Right ventricle myocardium superior (tissue), 1 donor: Measurements from ENCODE around the gene NKX1-1. TPM values are rescaled to one million over a fixed set of nuclear protein-coding genes. Genes with fewer than 3 reads are reported as not detected.

Experiments used
- ATAC-seq: fragments of 200-7000 bp; cut with Tn5 transposase; one replicate; pipeline ENCODE4 v1.9.1; 2020; ENCODE audit warnings: mild to moderate bottlenecking; ENCODE audit not compliant: poor library complexity
- DNase-seq: peaks from one replicate; pipeline ENCODE4 v3.0.0-alpha.2; 2020
- intact Hi-C: fragments of 100-400 bp; cut with DNase I; formaldehyde crosslinking; loops from one replicate; pipeline ENCODE4 v1.11.2; 2022
- total RNA-seq: library from RNA; stranded (reverse); fragmentation: NEBNext Ultra II Directional; extraction: Animal tissue kit (Norgen Biotek cat#: 25700); gene quantifications from one replicate; pipeline ENCODE4 v1.2.1, GENCODE V29; 2021
- donor health status: DM: no; HTN: yes; CAD: no; lungs with severe emphysema.

NKX1-1 gene
- total RNA-seq, 1 donor from 2014 or later, result not detected

DNA sequence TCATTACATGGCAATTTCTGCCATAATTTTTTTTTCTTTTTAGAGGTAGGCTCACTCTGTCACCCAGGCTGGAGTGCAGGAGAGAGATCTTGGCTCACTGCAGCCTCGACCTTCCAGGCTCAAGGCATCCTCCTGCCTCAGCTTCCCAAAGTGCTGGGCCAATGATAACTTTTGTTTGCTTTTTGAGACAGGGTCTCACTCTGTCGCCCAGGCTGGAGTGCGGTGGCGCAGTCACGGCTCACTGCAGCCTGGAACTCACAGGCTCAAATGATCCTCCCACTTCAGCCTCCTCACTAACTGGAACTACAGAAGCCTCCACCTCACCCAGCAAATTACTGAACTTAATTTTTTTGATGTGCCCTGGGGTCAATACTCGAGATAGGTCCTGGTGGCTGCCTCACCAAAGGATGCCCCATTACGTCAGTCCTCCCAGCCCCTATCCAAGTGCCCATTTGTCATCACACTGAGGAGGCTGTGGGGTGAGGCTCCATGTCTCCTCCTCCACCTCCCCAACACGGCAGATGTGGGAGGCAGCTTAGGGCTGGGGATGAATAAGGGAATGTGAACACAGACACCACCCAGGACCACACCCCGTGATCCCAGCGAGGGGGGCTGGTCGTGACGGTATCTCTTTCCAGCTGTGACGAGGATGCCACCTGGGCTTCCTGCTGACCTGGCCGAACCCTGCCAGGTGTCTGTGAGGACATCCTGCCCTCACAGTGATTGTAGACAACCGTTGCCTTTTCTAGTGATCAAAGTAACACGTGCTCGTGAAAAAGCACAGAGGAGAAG is 12.4 kb upstream of the NKX1-1 start:
- DNase-seq, result peak; percentile 17
- intact Hi-C loops, result no loop called here
- no peak for ATAC-seq

DNA sequence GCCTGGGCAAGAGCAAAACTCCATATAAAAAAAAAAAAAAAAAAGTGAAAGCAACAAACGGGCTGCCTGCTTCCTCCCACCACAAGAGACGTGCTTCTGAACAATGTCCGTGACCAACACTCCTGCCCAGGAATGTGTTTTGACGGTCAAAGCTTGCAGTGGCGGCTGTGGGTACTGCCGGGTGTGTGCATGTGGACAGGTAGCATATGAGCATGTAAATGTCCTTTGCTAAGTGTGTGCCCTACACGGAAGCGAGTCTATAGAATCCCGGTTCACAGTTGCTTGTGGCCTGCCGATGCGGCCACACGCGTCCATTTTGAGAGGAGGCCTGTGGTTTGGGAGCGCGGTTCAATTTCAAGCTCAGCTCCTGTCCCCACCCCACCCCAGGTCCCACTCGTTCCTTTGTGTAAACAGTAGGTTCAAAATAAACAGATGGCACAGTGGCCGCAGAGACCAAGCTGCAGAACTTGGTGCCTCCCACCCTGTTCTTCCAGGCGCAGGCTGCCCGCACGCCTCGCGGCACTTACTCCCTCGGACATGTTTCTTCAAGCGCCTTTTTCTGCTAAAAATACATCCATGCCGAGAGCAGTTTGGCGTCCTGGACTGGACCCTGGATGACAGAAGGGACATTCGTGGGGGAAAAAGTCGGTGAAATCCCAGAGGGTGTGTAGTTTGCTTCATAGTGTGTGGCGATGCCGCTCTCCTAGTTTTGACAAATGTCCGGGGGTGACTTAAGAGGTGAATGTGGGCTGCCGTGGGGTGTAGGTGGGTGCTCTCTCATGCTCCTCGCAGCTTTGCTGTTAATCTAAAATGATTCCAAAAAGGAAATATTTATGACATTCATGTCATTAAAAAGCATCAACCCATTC is 11.5 kb upstream of the NKX1-1 start:
- no peak for ATAC-seq
- intact Hi-C loops, result no loop called here
- peak; percentile 20 for DNase-seq

DNA sequence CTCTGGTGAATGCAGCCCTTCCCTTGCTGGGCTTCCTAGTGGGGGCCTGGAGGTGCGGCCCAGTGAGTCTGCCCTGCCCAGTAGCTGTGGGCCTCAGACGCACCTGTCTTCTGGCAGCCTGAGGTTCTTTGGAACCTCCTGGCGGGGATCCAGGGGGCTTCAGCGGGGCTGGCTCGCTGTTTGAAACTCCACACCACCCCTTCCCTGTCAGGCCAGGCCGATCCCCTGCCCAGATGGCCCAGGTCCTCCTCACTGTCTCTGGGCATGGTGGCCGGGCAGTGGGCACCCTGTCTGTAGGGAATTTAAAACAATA is 10.7 kb upstream of the NKX1-1 start:
- DNase-seq (peak; percentile 32), ATAC-seq (no peak)
- intact Hi-C loops, result no loop called here

DNA sequence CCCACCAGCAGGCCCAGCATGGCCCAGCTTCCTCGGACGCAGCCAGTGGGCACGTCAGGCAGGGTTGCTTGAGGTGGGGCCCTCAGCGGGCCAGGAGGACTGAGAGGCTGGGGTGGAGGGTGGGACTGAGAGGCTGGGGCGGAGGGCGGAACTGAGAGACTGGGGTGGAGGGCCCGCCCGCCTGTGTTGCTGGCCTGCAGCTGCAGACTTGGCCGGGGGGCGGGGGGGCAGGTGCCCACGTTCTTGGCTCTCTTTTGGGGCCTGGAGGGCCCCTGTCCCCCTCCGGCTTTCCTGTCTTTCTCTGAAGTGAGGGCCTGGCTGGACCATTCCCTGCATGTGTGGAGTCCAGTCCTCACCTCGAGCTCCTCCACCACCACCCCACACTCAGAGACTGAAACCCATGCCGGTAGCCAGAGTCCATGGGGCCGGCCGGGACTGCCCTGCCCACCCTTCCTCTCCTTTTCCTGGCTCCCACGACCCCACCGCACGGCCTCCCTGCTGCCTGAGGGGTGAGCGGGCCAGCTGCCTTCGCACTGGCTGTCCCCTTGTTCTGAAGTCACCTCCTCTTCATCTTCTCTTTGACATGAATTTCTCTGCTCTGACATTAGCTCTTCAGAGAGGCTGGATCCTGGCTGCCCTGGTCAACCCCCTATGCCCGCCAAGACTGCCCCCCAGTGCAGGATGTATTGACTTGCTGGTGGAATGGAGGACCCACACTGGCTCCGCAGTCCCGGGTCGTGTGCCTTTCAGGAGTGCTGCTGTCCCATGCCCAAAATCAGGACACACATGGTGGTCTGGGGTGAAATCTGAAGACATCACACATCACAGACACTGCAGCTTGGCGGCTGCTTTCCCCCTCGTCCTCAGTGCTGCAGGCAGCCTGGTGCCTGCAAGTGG is 10.1 kb upstream of the NKX1-1 start:
- ATAC-seq (no peak), DNase-seq (peak; percentile 30)

DNA sequence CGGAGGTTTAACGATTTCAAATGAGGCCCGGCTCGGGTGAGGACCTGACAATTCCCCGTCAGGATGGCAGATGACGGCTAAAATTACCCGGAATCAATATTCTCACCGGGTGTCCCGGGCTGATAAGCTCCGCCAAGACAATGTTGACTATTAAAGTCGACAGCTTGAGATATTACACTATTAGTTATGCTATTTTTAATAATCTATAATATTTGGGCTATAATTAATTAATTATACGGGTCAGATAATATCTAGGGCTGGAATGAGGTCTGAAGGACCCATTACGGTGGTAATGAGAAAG is 9.4 kb upstream of the NKX1-1 start:
- no peak for DNase-seq
- no peak for ATAC-seq
- intact Hi-C loops, result no loop called here

More for the DNA sequence above, 10.1 kb upstream of the NKX1-1 start:
- intact Hi-C loops, result no loop called here

DNA sequence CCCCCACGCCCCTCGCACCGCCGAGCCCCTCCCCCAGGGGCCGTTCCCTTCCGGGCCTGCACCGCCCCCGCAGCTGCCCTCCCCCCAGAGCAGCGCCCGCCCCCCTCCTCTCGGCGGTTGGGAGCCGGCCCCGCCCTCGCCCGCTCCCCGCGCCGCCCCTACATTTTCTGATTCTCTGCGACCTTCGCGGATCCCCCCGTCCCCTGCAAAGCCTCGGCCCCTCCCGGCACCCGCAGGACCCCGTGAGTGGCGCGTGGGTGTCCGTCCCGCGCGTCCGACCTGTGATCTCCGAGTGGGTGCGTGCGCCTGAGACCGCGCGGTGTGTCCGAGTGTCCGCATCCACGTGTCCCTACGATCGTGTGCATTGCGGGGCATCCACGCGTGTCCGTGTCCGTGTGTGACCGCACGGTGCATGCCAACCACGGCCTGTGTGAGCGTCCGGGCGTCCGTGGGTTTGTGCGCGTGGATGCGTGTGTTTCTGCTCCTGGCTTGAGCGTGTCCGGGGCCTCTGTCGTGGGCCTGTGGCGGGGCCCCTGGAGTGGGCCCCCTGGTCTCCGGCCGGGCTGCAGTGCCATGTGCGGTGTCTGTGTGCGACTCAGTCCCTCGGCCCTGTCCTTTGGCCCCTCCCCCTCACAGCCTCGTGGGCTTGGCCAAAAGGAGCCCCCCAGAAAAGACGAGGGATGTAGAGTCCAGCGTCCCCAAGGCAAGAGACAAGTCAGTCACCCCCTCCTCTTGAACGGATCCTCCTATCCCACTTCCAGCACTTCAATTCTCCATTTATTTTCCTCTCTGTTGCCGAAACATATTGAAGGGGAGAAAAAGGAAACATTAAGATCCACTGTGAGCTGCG is 8.8 kb upstream of the NKX1-1 start:
- ATAC-seq, result no peak
- intact Hi-C loops, result no loop called here
- DNase-seq, result peak; percentile 21

DNA sequence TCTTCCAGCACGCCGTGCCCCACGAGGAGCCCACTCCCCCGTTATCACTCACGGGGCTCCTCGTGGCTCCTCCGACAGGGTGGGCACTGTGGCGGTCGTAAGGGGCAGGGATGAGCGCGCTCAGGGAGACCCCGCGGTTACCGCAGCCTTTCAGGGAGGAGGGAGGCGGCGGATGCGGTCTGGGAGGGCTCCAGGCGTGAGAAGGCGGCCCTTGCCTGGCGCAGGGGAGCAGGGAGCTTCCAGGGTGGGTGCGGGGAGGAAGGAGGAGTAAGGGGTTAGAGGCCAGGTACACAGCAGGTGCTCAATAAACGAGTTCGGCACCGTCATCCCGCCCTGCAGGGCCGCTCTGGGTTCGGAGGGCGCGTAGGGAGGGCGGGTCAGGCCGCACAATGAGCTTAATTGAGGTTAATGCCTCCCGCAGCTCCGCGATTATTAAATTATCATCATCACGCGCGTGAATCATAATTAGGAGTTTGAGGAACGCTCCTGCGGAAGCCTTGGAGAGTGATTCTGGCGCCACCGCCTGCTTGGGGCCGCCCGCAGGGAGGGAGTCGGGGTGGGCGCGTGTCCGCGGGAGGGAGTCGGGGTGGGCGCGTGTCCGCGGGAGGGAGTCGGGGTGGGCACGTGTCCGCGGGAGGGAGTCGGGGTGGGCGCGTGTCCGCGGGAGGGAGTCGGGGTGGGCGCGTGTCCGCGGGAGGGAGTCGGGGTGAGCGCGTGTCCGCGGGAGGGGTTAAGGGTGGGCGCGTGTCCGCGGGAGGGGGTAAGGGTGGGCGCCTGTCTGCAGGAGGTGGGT is 7.6 kb upstream of the NKX1-1 start:
- no peak for ATAC-seq
- peak; percentile 15 for DNase-seq
- intact Hi-C loops, result no loop called here

DNA sequence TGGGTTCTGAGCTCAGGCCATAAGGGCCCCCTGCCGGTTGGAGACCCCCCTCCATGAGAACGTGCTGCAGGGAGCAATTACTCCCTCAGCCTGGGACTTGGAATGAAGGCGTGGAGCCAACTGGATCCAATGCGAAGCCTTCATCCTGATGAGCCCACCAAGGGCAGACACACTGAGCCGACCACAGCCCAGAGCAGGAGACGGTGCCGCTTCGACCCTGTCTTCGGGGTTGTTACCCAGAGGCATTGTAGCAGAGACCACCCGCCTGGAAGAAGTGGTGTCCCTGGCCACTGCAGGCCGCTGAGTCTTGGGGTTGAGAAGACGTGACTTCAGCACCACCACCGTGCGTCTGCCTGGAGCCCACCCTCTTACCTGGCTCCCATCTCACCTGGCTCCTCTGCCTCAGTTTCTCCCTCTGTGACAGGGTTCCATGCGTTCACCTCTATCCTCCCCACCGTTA is 7.0 kb upstream of the NKX1-1 start:
- DNase-seq, result peak; percentile 16

DNA sequence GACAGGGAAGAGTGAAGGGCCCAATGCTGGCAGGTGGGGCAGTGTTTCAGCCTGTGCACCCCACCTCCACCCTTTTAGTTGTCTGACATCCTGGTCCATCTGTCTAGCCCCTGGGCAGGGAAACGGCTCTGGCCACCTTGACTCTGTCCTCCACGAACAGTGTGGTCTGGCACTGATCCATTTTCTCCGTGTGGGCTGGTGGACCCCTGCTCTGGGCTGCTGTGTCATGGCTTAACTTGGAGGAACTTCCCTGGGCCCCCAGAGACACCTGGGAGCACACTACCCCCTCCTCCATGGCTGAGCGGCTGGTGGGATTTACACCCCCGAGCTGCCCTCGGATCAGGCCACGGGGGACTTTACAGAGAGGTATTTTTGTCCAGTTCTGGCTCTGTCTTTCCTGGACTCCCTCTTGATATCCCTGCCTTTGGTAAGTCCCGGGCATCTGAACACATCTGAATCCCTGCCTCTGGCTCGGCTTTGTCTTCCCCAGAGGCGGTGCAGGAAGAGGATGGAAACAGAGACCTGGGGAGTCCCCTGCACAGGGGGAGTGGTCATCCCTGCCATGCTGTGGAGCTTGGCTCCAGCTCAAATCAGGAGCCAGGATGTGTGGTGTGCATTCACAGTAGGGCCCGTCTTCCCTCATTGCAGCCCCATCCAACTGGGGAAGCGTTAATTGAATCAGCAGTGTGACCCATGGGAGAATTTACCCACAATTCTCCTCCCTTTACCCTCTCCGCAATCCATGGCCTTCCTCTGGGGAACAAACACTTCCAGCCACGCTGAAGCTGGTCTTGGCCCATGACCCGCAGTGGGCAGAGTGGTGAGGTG is 6.3 kb upstream of the NKX1-1 start:
- intact Hi-C loops, result no loop called here
- DNase-seq, result no peak
- ATAC-seq, result no peak

More for the DNA sequence above, 7.0 kb upstream of the NKX1-1 start:
- ATAC-seq, result no peak
- intact Hi-C loops, result no loop called here

DNA sequence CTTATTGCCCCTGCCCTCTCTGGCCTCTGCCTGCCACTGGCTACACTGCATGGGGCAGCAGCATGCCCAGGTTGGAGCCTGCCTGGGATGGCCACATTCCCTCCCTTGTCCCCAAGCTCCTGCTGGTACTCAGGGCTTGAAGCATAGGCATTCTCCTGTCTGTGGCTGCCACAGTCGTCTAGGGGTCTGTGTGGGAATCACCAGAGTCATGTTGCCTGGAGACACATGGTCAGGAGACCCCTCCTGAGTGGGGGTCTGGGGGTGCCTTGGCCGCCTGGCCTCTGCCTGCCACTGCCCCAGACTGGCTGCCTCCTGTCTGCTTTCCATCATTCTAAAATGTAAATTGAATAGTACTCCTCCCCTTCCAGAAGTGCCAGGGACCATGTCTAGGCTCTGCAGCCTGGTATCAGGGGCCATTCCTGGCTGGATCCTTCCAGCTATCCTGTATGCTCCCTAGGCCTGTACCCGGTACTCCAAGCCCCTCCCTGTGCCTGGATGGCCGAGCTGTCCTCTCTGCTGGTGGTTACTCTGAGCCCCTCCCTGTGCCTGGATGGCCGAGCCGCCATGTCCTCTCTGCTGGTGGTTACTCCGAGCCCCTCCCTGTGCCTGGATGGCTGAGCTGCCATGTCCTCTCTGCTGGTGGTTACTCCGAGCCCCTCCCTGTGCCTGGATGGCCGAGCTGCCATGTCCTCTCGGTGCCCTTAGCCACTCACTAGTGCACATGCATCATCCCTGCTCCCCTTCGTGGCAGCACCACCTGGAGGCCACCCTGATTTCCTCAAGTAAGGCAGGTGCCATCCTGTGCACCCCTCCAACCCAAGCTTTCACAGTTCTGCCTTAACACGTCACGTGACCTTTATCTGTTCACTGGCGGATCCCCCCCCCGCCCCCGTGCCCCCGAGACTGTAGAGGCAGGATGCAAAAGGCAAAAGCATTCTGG is 5.5 kb upstream of the NKX1-1 start:
- DNase-seq (peak; percentile 19), ATAC-seq (no peak)
- intact Hi-C loops, result no loop called here

DNA sequence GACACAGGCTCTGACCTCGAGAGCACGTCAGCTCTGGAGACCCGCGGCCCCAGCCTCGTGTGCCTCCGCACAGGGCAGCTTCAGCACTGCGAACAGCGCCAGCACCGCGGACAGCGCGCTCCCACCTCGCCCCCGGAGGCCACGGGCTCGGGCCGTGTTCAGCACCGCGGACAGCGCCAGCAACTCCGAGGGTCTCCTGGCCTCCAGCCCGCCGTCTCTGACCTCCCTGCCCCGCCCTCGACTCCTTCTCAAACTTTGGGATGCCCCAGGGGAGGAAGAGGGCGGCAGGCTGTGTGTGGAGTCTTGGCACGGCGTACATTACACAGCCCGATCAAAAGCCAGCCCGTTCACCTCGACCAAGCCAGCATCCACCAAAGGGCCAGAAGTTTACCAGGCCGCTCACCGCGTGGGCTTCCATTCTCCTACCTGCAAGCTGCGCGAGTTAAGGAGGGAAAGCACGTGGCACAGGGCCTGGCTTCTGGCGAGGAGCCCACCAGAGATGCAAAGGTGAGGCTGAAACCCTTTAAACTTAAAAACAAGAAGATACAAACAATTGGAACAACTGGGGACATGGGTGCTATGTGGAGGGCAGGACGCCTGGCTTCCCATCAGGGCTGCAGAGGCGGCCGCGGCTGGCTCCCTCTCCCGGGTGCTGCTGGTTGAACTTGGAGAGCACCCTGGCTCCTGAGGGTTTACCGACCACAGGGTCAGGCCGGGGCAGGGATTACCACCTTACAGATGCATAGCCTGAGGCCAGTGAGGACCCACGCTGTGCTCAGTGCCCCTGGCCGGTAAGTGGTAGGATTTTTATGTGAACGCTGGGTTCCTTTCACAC is 4.5 kb upstream of the NKX1-1 start:
- peak; percentile 82 for ATAC-seq
- peak; percentile 70 for DNase-seq
- intact Hi-C loops, result no loop called here

DNA sequence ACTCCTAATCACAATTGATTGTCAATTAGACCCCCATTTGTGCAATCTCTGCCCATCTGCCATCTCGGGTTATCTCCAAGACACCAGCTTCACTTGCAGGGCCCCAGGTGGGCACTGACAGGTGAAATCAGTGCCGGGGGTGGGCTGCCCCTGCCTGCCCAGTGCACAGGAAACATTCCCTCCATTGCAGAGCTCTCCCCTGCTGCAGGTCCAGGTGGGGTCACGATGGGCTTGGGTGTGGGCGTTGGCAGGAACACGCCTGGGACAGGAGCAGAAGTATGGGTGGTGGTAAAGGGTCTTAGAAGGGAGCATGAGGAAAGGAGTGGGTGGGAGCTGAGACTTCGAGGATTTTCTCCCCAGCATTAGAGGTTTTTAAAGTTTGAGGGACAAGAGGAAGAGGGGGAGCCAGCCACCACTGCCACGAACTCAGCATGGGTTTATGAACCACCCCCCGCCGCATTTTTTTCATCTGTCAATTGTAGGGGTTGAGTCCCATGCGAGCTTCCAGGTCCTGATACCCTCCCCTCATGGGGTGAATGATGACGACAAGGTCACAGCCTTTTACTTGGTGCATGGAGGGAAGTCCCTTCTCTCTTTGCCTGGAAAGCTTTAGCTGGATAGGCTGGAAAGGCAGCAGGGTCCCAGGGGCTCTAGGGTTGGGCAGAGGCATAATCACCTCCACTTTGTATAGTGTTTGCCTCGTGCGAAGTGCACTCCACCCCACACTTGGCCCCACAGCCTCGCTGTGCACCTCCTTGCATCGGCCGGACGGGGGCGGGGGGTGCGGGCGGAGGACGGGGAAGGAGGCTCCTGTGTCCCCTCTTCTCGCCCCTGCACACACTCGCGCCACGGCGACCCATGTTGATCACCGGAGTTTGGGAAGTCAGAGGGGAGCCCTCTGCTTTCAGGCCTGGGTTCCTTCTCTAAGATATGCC is 3.5 kb upstream of the NKX1-1 start:
- peak; percentile 24 for DNase-seq
- ATAC-seq, result no peak
- intact Hi-C loops, result no loop called here

DNA sequence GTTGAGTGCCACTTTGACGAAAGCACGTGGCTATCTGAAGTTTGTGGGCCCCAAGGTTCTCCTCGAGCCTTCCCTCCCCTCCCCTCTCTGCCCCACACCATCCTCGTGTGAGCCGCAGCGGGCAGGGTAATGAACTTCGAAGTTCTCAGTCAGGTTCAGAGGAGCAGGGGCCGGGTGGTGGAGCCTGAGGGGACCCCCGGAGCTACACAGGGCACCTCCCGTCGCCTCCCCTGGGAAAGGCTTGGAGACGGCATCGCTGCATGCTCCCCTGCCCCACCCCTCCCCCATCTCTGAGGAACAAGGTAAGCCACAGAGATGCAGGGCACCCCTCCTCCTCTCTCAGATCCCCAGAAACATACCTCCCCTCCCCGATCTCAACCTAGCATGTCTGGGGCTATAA is 2.8 kb upstream of the NKX1-1 start:
- intact Hi-C loops, result no loop called here
- no peak for DNase-seq
- ATAC-seq, result no peak

DNA sequence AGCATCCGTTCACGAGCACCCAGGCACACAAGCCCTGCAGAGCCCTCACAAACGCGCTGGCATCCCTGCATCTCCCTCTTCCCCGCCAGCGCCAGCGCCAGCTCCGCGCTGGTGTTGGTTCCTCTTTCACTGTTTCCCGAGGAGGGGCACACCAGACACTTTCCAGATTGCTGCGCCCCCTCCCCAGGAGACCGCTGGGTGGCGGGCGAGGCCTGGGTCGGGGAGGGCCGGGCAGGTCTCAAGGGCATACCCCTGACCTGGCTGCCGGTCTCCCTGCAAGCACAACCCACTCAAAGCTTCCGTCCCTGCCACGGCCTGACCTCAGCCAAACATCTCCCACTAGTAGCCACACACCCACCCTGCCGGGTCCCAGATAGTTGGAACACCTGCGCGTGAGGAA is 2.2 kb upstream of the NKX1-1 start:
- intact Hi-C loops, result no loop called here
- DNase-seq (peak; percentile 14), ATAC-seq (no peak)
